GM23338 (cell line): Measurements from ENCODE around the gene CACNA1C.

Experiments
- CTCF ChIP-seq, 2 experiments: fragments of 200-600 bp in 1 of 2; sonication (generic) in 1 of 2; conservative IDR thresholded peaks; 2 replicates each; pipeline versions ENCODE4 v1.5.1 to v1.6.1; 2016 to 2017; ENCODE audit warnings: antibody characterized with exemption in 2 of 2, low read depth in 2 of 2, mild to moderate bottlenecking in 2 of 2, moderate library complexity in 1 of 2
- EZH2phosphoT487 ChIP-seq: fragments of 200-600 bp; sonication (generic); IDR thresholded peaks from one replicate; pipeline ENCODE4 v1.8.1; 2018; ENCODE audit warnings: antibody characterized with exemption; ENCODE audit not compliant: unreplicated experiment

GRCh38 chr12:2390850-2391390, 338.1 kb downstream of the CACNA1C start:
- TF ChIP-seq CTCF (conservative IDR thresholded peaks at IDR 0.05; ENCODE audit: low read depth in 2 of 2) (no peak), EZH2phosphoT487 (no peak)
